ENCODE data around the gene TBX6.

The TBX6 gene

DNA sequence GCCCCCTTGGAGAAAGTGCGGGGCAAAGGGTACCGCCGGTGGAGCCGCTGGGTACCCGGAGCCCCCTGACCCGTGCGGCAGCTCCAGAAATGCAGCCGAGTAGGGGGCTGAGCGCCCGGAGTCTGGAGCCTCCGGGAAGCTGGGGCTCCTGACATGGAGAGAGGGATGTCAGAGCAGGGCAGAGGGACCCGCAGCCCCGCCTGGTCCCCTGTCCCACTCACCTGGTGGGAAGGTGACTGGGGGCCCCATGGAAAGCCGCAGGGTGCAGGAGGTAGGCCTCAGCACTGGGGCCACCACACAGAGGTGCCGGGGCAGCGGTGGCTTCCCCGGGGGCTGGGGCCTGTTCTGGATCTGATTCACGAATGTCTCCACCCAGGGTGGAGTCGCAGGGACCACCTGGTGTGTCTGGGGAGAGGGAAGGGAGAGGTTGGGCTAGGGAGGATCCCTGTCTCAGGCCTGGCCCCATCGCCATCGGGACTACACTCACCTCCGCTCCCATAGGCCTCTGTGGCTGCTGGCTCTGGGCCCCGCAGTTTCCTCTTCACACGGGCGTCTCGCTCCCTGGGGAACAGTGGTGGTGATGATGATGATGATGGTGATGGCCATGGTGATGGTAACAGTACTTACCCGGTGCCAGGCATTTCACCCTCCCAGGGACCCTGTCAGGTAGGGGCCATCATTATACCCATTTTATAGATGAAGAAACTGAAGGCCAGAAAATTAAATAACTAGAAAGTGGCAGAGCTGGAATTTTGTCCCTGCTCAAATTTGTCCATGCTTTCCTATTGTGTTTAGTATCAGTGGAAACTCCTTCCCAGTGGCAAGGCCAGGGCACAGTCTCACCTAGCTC lies 5.2 kb downstream of the TBX6 start:
- no peak for DNase-seq (ENCODE audit: low spot score)

DNA sequence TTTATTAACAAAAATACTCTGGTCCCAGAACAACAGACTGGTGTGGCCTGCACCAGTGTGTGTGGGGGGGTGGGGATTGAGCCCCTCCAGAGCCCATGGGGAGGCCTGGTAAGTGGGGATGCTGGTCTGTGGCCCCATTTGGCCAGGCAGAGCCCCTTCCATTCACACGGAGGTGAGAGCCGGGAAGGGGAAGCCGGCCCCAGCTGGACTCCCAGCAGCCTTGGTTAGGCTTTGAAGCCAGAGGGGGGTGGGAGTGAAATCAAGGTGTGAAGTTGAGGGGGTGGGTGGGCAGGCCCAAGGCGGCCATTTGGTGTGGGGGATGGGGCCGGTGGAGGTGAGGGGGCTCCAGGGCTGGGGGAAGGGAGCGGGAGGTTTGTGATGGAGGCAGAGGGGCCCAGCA lies 5.9 kb downstream of the TBX6 start:
- no peak for DNase-seq (ENCODE audit: low spot score)

DNA sequence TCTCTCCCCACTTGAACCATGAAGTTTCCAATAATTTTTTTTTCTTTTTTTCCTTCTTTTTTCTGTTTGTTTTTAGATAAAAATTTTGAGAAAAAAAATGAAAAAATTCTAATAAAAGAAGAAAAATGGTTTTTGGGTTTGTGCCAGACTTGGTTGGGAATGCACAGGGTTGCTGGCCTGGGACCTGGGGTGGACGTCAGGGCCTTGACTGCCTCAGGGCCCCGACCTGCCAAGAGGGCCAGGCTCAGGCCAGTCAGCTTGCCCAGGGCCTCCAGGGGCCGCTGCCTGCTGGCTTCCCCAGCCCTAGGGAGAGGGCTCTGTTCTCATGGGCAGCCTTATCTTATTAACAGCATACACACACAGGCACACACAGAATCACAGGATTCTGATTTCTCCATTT lies 6.5 kb downstream of the TBX6 start:
- no peak for DNase-seq (ENCODE audit: low spot score)

DNA sequence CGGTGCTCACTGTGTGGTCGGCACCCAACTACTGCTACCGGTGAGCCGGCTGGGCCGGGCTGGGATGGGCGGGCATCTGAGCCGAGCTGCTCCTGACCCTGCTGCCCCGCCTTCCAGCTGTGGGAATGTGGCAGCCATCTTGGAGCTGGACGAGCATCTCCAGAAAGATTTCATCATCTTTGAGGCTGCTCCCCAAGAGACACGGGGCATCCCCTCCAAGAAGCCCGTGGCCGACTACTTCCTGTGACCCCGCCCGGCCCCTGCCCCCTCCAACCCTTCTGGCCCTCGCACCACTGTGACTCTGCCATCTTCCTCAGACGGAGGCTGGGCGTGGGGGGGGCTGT lies 6.9 kb downstream of the TBX6 start:
- no peak for DNase-seq (ENCODE audit: low spot score)

DNA sequence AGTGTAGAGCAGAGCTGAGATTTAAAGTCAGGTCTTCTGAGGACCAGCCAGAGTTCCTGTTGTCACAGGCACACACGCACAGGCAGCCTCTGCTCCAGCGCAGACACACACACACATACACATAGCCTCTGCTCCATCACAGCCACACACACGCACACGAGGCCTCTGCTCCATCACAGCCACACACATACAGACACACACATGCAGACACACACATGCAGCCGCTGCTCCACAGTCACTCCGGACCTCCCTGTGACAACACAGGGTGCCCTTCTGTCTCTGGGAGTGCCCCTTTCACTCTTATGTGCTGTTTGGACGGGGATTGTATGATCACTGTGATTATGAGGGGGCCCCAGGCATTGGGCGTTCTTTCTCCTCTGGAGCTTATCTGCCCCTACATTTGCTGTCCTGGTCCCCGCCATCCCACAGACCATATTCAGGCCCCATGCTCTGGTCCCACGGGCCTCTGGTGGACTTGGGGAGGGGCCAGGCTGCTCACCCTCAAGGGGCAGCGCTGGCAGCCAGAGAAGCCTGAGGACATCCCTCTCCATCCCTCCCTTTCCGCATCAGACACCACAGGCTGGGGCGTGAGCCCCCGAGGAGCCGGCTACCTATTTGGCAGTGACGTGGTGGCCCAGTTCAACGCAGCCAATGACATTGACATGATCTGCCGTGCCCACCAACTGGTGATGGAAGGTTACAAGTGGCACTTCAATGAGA lies 7.5 kb downstream of the TBX6 start:
- DNase-seq (ENCODE audit: low spot score): no peak

DNA sequence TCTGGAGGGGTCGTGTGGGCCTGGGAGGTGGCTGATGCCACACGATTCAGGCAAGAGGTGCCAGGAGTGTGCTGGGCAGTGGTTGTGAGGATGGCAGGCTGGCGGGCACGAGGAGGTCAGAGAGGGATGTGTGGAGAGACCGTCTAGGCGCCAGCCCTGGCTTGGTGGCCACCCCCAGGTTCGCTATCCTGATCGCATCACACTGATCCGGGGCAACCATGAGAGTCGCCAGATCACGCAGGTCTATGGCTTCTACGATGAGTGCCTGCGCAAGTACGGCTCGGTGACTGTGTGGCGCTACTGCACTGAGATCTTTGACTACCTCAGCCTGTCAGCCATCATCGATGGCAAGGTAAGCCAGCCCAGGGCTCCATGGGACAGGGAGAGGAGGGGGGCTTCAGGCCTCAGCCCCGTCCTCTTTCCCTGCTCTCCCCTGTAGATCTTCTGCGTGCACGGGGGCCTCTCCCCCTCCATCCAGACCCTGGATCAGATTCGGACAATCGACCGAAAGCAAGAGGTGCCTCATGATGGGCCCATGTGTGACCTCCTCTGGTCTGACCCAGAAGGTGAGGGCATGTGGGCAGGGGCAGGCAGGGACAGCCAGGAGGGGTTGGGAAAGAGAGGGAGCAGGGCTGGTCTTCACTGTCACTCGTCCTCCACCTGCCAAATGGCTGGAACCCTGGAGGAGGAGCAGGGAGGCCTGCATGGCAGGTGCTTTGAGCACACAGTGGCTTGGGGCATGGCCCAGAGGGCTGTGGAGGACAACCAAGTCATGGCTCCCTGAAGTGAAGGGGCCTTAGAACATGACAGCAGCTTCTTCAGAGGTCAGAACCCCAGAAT lies 8.3 kb downstream of the TBX6 start:
- DNase-seq (ENCODE audit: low spot score): no peak

DNA sequence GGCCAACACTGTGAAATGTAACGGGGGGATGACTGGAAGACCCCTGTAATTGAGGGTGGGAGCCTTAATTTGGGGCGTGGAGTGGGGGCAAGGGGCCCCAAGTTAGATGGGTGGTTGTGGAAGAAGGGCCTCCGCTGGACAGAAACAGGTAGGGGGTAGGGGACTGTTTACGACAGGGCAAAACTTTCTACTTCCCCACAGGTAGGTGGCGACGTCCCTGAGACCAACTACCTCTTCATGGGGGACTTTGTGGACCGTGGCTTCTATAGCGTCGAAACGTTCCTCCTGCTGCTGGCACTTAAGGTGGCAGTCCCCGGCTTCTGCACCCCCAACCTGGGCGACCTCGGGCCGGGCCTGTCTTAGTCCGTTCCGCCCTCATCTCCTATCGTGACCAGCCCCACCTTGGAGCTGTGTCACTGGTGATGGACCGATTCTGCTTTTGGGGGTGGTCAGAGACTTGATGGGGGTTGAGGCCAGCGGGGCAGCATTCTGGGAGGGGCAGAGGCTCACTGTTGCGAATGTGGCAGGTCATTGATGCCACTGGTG lies 9.1 kb downstream of the TBX6 start:
- DNase-seq (ENCODE audit: low spot score): no peak

DNA sequence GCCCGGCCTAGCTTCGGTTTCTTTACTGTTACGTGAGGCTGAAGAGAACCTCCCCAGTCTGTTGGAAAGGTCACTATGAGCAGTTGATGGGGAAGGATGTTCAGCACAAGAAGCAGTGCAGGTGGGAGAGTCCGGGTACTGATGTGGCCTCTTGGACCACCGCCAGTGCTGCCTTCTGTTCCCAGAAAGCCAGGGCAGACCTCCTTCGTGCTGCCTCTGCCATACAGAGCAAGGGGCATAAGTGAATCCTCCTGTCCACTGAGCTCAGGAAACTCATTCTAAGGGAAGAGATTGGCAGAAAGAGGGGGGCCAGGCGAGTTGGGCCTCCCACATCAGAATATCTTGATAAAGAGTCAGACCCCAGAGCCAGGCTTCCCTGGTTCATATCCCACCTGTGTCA lies 12.2 kb downstream of the TBX6 start:
- no peak for DNase-seq (ENCODE audit: low spot score)

DNA sequence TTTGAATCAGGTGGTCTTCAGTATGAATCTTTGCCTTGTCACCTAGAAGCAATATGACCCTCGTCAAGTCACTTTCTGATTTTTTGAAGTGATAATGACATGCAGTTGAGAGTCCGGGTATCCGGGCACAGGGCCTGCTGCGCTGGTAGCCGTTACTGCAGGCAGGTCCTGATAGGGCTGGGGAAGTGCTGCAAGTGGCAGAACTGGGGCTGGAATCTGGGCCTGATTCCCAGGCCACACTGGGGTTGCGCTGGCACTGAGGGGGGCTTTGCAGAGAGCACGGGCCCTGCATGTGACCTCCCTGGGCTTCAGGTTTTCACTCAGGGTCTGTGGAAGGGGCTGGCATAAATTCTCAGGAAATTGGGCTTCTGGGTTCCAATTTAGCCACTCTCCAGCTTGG lies 13.0 kb downstream of the TBX6 start:
- no peak for DNase-seq (ENCODE audit: low spot score)

DNA sequence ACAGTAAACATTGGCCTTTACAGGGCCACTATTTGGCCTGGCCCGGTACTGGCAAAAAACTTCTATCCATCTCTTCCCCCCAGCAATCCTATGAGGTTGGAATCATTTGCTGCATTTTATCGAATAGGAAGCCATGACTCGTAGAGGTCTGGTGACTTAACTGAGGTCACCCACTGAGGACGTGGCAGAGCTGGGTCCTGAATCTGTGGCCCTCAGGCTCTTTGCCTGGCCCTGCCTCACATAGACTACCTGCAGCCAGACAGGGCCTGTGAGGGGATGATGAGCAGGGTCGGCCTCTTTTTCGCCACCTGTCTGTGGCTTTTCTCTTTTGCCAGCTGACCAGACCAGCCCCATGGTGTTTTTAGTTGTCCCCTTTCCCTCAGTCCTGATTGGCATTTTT lies 14.1 kb downstream of the TBX6 start:
- DNase-seq (ENCODE audit: low spot score): no peak

DNA sequence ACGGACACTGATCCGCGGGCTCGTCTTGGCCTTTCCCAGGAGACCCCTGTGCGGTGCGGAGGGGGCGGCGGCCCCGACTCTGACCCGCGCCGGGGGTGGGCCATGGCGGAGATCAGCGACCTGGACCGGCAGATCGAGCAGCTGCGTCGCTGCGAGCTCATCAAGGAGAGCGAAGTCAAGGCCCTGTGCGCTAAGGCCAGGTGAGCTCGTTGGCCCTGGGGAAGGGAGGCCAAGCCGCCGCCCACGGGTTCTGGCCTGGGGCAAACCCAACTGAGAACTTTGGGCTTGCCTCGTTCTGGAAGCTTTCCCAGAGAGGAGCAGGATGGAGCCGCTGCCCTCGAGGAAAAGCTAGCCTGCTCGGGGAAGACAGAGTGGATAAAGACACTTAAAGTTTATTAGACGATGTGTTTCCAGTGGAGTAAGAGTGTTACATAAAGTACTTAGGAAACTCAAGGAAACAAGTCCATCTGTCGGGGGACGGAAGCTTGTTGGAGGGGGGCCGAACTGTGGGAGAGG lies 15.4 kb downstream of the TBX6 start:
- DNase-seq (ENCODE audit: low spot score): no peak

DNA sequence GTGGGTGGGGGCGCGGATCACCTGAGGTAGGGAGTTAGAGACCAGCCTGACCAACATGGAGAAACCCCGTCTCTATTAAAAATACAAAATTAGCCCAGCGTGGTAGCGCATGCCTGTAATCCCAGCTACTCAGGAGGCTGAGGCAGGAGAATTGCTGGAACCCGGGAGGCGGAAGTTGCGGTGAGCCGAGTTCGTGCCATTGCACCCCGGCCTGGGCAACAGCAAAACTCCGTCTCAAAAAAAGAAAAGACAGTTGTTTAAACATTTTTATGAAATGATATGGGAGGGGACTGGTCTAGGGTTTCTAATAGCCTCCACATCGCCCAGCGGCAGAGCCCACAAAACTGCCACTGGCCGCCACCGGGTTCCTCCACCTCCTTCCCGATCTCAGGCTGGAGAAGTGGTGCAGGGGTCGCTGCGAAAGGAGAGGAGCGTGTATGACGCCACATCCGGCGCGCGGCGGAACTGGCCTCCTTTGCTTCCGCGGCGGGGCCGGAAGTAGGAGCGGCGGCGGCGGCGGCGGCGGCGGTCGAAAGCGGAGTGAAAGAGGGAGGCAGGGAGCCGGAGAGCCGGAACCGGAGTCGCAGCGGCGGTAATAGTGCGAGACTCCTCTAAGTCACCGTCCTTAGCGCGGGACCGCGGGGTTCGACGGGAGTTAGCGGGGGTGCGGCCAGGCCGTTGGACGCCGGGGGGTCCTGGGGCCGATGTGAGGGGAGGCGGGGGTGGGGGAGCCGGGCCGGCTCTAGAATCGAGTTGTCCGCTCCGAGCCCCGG lies 16.0 kb downstream of the TBX6 start, which contains the start of gene PPP4C:
PPP4C (plus strand) TSS at position 492 of the 773 bp plus-strand sequence. CDS start 384 bp downstream, outside the sequence.
- DNase-seq (ENCODE audit: low spot score): peak; percentile 83

DNA sequence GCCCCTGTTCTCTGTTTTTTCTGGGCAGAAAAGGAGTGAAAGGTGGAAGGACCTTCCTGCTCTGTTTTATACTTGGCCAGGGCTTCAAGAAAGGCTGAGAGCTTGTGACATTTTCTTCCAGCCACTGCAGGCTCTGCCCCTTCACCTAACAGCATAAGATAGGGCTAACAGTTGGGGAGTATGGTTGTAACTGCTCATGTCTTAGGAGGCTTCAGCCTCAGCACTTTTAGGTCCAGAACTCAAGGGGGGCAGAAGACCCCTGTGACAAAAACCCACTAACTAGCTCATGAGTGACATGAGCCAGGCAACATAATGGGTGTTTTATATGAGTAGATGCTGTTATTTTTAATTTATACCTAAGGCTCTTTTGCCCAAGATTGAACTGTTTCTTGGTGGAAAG lies 21.2 kb downstream of the TBX6 start:
- no peak for DNase-seq (ENCODE audit: low spot score)

DNA sequence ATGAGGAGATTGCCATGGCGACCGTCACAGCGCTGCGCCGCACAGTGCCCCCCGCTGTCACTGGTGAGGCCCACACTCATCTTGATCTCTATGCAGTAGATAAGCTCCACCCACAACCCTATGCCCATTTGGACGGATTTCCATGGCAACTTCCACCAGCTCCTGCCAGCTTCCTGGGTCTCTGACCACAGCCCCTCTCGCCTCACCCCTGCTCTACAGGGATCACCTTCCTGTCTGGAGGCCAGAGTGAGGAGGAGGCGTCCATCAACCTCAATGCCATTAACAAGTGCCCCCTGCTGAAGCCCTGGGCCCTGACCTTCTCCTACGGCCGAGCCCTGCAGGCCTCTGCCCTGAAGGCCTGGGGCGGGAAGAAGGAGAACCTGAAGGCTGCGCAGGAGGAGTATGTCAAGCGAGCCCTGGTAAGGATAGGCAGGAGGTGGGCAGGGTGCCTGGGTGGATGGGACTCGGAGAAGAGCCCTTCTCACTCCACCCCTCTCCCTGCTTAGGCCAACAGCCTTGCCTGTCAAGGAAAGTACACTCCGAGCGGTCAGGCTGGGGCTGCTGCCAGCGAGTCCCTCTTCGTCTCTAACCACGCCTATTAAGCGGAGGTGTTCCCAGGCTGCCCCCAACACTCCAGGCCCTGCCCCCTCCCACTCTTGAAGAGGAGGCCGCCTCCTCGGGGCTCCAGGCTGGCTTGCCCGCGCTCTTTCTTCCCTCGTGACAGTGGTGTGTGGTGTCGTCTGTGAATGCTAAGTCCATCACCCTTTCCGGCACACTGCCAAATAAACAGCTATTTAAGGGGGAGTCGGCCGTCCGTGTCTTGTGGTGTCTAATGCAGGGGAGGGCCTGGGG lies 21.9 kb downstream of the TBX6 start:
- DNase-seq (ENCODE audit: low spot score): no peak

DNA sequence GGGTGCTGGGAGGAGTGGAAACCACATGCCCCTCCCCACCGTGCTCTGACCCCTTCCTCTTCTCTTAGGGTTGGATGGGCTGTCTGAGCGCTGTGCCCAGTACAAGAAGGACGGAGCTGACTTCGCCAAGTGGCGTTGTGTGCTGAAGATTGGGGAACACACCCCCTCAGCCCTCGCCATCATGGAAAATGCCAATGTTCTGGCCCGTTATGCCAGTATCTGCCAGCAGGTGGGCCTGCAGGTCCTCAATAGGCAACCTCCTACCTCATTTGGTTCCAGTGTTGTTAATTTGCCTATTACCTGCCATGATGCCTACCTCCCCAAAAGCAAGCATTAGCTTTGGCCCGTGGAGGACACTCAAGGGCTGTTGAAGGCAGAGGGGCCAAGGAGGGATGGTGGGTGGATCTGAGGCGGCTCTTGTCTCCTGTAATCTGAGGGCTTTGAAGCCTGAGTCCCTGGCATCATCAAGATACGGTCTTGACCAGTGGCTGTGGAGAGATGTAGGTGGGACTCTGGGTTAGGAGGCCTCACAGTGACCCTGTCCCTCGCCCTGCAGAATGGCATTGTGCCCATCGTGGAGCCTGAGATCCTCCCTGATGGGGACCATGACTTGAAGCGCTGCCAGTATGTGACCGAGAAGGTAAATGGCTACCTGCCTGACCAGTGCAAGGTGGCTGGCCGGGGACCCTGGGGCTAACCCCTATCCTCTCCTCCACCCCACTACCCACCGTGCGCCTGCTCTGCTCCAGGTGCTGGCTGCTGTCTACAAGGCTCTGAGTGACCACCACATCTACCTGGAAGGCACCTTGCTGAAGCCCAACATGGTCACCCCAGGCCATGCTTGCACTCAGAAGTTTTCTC lies 22.7 kb downstream of the TBX6 start:
- DNase-seq (ENCODE audit: low spot score): no peak

DNA sequence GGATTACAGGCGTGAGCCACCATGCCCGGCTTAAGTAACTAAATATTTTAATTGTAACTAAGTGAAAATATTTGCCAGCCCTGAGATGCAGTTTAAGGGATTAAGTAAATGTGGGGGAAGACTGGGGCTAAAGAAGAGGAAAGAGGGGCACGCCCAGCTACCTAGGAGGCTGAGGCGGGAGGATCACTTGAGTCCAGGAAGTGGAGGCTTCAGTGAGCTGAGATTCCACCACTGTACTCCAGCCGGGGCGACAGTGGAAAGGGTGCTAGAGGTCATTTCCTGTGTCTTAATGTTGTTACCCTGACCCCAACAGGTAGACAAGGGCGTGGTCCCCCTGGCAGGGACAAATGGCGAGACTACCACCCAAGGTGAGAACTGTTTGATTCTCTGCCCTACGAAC lies 23.4 kb downstream of the TBX6 start:
- DNase-seq (ENCODE audit: low spot score): no peak

DNA sequence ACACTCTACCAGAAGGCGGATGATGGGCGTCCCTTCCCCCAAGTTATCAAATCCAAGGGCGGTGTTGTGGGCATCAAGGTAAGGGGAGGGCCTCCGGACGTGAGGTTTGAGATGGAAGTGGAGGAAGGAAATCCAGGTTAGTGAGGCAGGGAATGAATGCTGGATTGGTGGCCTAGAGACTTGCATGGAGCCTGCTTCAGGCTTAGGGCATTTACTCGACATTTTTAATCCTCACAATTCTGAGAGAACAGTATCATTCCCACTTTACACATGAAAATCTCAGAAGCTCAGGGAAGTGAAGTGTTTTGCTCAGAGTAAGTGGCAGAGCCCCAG lies 24.2 kb downstream of the TBX6 start:
- no peak for DNase-seq (ENCODE audit: low spot score)

DNA sequence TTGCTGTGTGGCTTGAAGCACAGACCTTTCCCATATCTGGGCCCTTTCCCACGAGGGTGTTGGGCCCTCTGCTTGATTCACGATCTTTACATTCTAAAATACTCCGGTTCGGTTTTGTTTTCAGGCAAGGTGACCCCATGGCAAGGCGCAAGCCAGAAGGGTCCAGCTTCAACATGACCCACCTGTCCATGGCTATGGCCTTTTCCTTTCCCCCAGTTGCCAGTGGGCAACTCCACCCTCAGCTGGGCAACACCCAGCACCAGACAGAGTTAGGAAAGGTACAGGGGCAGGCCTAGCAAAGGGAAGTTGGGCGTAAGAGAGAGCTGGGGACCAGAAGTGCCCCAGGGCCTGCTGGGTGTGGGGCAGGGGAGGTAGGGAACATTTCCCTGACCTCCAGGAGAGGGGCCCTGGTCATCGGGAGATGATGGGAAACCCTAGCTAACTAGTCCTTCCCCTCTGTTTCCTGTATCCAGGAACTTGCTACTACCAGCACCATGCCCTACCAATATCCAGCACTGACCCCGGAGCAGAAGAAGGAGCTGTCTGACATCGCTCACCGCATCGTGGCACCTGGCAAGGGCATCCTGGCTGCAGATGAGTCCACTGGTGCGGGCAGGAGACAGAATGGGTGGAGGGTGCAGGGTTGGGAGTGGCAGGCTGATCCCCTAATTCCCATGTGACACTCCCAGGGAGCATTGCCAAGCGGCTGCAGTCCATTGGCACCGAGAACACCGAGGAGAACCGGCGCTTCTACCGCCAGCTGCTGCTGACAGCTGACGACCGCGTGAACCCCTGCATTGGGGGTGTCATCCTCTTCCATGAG lies 24.8 kb downstream of the TBX6 start:
- no peak for DNase-seq (ENCODE audit: low spot score)

Data from globus pallidus (tissue), 1 donor.